Esophagus muscularis mucosa (tissue), 2 donors: ENCODE data around the gene ACVRL1.

Experiments
- EP300 ChIP-seq: sonication (generic); formaldehyde crosslinking; IDR thresholded peaks from one replicate; pipeline ENCODE4 v1.6.1; 2017; ENCODE audit warnings: antibody characterized with exemption
- POLR2A ChIP-seq: fragments of 450-650 bp; IDR thresholded peaks from one replicate; pipeline ENCODE4 v1.6.1; 2017; ENCODE audit warnings: antibody characterized with exemption, moderate library complexity, mild to moderate bottlenecking, low read depth

GRCh38 chr12:51963477-51963876 lies 56.2 kb downstream of the ACVRL1 start:
- TF ChIP-seq POLR2A (no peak), EP300 (no peak)
